NCI-H2107 (cell line): ENCODE data around the gene MAST3.

Experiments used
- DNase-seq: peaks from one replicate; lab custom pipeline; 2025; lab: John Stamatoyannopoulos, UW

Gene MAST3

GRCh38 chr19:18097217-18097992 lies at the start of gene MAST3:
Gene MAST3, plus strand, starts transcription at chr19:18097778. Its CDS starts 15 bp downstream, at chr19:18097793.
- no peak for DNase-seq

GRCh38 chr19:18049385-18049784 lies 48.2 kb upstream of the MAST3 start:
- DNase-seq = no peak

- DNase-seq = no peak
Observed at GRCh38 chr19:18051887-18052286, 45.7 kb upstream of the MAST3 start.

- no peak for DNase-seq
Observed at GRCh38 chr19:18053576-18054219, 43.9 kb upstream of the MAST3 start.

GRCh38 chr19:18055967-18056366 lies 41.6 kb upstream of the MAST3 start:
- no peak for DNase-seq

GRCh38 chr19:18057557-18057956 lies 40.0 kb upstream of the MAST3 start:
- no peak for DNase-seq

- DNase-seq = peak; percentile 29
Observed at GRCh38 chr19:18058208-18059009, 39.2 kb upstream of the MAST3 start.

GRCh38 chr19:18059297-18059696 lies 38.3 kb upstream of the MAST3 start:
- DNase-seq = no peak

- DNase-seq = no peak
Observed at GRCh38 chr19:18059902-18060301, 37.7 kb upstream of the MAST3 start.

GRCh38 chr19:18060472-18060871 lies 37.1 kb upstream of the MAST3 start:
- no peak for DNase-seq

- DNase-seq = peak; percentile 36
Observed at GRCh38 chr19:18062028-18062427, 35.5 kb upstream of the MAST3 start.

GRCh38 chr19:18063463-18063862 lies 34.1 kb upstream of the MAST3 start:
- DNase-seq = no peak

- DNase-seq = no peak
Observed at GRCh38 chr19:18065173-18065495, 32.4 kb upstream of the MAST3 start.

GRCh38 chr19:18068395-18068794 lies 29.2 kb upstream of the MAST3 start:
- no peak for DNase-seq

GRCh38 chr19:18069383-18069782 lies 28.2 kb upstream of the MAST3 start:
- no peak for DNase-seq

- no peak for DNase-seq
Observed at GRCh38 chr19:18070181-18070580, 27.4 kb upstream of the MAST3 start.

GRCh38 chr19:18072335-18072734 lies 25.2 kb upstream of the MAST3 start:
- DNase-seq = no peak

GRCh38 chr19:18073197-18073596 lies 24.4 kb upstream of the MAST3 start:
- DNase-seq = no peak

GRCh38 chr19:18074192-18074591 lies 23.4 kb upstream of the MAST3 start:
- DNase-seq = no peak

GRCh38 chr19:18083929-18084684 lies 13.5 kb upstream of the MAST3 start:
- no peak for DNase-seq

GRCh38 chr19:18085702-18086457 lies 11.7 kb upstream of the MAST3 start:
- DNase-seq = no peak
